ENCODE data around the gene LRRN3. TPM values are rescaled to one million over a fixed set of nuclear protein-coding genes. Genes with fewer than 3 reads are reported as not detected.

The LRRN3 gene
- total RNA-seq (ENCODE audit: low replicate concordance) = 0.47 and 2.5 TPM in 2 replicates

GRCh38 chr7:111090846-111091245 is at the start of gene LRRN3:
LRRN3 (plus strand) TSS chr7:111091127; CDS start chr7:111122773, 31,646 bp downstream.

